HG02763 (cell line): ENCODE data around the gene GPT2.
"Not testable (repeated sequence)": the region's sequence is repeated elsewhere in the genome, so short reads cannot be mapped to it uniquely, and the experiment has no call there.

ENCODE experiments used
- ATAC-seq: cut with Tn5 transposase; IDR thresholded peaks from one replicate; pipeline ENCODE4 v1.9.1; 2021; ENCODE audit warnings: mild to moderate bottlenecking, moderate library complexity; ENCODE audit not compliant: unreplicated experiment

The GPT2 gene

DNA sequence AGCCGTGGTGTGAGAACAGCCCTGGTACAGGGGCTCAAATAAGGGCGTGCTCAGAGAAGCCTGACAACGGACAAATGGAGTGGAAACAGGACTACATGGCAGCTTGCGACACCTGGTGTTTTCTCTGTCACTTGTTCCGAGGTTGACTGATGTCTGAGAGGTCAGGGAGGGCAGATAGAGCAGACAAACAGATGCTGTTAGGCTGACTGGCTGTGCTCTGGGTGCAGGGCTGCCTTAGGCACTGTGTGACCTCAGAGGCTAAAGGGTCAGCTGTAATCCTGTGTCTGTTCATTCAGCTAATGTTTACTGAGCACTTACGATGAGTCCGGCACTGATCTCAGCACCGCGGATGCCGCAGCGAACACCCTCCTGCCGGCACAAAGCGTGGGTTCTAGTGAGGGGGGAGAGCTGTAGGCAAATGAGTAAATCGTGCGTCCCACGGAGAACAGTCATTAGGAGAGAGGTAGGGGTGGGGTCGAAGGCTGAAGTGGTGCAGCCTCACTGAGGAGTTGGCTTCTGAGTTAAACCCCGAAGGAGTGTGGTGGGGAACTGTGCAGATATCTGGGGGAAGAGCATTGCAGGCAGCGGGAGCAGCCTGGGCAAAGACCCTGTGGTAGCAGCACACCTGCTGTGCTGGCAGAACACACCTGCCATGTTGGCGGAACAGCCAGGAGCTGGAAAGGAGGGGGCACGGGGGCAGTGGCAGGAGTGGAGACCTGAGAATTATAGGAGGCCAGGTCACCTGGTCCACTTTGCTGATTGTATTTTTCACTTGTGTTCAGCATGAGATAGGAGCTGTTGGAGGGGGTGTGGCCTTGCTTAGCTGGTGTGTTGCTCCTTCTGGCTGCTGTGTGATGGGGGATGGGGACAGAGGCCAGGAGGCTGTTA is 35.0 kb downstream of the GPT2 start:
- peak; percentile 86 for ATAC-seq

- ATAC-seq, result no peak
These were observed 36.4 kb downstream of the GPT2 start for GRCh38 chr16:46920402-46921068.

DNA sequence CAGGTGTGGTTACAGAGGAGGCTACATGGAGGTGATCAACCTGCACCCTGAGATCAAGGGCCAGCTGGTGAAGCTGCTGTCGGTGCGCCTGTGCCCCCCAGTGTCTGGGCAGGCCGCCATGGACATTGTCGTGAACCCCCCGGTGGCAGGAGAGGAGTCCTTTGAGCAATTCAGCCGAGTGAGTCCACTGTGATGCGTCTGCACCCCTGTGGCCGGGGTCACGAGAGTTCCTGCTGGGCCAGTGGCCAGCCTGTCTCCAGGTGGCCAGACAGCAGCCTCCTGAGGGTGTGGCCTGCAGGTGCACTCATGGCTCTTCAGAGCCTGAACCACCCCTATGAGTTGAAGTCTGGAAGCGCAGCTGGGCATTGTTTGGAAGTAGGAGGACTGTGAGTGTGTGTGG is 38.1 kb downstream of the GPT2 start:
- ATAC-seq, result no peak

DNA sequence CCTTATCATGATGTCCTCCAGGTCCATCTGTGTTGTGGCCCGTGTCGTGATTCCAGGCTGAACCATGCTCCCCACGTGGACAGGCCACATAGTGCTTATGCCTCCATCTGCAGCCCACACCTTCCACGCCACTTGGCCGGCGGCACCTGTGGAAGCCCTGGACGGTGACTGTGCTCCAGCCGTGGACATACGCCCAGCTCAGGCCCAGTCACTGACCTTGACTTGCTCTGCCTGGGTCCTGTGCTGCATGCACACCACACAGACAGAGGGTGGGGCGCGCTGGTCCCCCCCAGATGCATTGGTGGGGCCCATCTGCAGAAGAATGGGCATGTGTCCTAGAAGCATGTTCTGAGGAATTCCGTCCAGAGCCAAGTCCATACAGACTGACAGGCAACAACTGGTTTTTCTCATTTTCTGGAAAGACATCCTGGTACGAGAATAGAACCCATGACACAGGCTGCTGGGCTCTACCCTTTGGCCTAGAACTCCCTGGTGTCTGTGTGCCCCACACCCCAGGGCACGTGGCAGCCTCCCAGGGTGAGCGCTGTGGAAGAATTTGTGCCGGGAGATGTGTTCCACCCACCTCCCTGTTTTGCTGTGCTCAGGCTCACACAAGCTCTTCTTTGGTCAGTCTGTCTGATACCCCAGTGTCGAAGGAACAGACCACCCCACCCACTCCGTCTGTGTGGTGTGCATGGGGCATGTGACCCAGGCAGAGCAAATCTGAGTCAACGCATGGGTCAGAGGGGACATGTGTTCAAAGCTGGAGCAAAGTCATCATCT is 39.5 kb downstream of the GPT2 start:
- ATAC-seq, result no peak

GRCh38 chr16:46924402-46924801 is 40.2 kb downstream of the GPT2 start:
- no peak for ATAC-seq

- ATAC-seq, result no peak
These were observed 42.5 kb downstream of the GPT2 start for GRCh38 chr16:46926470-46927225.

GRCh38 chr16:46927273-46927672 is 43.1 kb downstream of the GPT2 start:
- no peak for ATAC-seq

GRCh38 chr16:46928811-46929210 is 44.6 kb downstream of the GPT2 start:
- no peak for ATAC-seq

DNA sequence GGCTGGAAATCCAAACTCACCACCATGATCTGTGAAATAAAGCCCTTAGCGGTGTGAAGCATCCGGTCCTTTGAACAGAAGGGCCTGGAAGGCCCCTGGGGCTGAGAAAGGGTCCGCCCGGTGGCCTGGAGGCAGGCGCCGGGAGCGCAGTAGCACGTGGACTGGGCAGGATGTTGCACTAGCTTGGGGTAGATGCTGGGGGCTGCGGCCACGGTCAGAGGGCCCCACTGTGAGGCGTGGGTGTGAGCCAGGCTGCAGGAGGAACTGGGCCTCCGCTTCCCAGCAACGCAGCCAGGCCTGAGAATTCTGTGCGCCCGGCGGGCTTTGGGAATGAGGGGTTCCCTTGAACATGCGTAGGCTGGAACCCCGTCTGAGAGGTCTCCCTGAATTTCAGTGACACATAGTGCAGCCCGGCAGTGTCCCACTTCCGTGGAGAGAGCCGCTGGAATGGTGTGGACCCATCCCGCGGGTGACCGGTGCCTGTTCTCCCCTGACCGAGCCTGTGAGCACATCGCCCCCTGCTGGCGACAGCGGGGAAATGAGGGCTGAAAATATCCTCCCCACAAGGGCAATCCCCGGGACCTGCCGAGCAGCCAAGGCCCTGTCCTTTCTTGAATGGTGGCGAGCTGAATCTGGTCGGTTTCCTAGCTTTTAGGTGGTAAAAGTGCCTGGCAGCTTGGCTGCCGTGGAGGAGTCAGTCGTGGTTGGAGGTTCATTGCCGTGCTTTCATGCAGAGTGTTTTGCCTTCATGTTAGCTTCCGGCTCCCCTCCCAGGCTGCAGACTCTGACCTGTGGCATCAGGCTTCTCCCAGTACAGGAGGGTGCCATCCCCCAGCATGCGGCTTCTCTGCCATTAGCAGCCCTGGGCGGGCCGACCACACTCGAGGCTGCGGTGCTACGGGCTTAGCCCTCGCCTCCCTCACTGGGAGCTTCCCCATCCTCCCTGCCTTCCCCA is 45.5 kb downstream of the GPT2 start:
- ATAC-seq, result peak; percentile 71

GRCh38 chr16:46930861-46931260 is 46.7 kb downstream of the GPT2 start:
- no peak for ATAC-seq

DNA sequence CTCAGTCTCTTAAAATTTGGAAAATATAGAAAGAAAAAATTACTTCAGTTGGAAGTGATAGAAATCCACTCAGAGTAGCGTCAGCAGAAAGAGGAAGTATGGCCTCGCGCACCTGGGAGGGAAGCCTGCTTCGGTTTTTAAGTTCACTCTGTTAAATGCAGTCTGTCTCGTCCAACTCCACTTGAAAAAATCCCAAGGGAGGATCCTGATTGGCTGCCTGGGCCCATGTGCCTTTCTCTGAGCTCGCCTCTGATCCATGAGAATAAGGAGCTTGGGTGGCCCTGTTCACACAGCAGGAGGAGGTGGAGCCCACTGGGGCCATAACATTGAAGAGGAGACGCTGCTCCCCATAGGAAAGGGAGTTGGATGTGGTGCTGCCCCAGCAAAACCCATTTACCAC is 48.6 kb downstream of the GPT2 start:
- ATAC-seq, result no peak

DNA sequence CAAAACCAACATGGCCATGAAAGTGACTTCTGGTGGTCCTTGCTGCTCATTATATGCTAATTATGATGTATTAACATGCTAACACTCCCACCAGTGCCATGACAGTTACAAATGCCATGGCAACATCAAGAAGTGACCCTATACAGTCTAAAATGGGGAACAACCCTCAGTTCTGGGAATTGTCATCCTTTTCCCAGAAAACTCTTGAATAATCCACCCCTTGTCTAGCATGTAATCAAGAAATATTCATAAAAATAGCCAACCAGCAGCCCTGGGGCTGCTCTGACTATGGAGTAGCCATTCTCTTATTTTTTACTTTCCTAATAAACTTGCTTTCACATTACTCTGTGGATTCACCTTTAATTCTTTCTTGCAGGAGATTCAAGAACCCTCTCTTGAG is 53.4 kb downstream of the GPT2 start:
- no peak for ATAC-seq

- ATAC-seq, result not testable (repeated sequence)
These were observed 60.6 kb downstream of the GPT2 start for GRCh38 chr16:46944713-46945112.

DNA sequence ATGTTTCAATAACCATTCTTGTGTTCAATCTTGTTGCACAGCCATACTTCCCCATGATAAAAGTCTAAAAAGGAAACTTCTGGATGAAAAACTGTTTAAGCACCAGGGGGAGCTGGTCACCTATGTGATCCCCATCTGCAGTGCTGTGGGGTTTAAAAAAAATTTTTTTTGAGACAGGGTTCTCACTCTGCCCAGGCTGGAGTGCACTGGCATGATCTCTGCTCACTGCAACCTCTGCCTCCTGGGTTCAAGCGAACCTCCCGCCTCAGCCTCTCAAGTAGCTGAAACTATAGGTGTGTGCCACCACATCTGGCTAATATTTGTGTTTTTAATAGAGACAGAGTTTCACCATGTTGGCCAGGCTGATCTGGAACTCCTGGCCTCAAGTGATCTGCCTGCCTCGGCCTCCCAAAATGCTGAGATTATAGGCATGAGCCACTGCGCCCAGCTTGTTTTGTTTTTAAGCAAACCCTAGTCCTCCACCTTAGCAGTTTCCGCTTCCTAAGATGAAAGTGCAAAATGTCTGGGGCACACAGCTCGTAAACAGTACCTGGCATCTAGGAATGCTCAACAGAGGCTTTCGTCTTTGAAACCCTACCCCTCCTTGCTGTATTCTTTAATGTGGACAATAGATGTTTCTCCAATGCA is 63.9 kb downstream of the GPT2 start:
- ATAC-seq, result no peak

GRCh38 chr16:46948548-46949166 is 64.5 kb downstream of the GPT2 start:
- ATAC-seq, result no peak

DNA sequence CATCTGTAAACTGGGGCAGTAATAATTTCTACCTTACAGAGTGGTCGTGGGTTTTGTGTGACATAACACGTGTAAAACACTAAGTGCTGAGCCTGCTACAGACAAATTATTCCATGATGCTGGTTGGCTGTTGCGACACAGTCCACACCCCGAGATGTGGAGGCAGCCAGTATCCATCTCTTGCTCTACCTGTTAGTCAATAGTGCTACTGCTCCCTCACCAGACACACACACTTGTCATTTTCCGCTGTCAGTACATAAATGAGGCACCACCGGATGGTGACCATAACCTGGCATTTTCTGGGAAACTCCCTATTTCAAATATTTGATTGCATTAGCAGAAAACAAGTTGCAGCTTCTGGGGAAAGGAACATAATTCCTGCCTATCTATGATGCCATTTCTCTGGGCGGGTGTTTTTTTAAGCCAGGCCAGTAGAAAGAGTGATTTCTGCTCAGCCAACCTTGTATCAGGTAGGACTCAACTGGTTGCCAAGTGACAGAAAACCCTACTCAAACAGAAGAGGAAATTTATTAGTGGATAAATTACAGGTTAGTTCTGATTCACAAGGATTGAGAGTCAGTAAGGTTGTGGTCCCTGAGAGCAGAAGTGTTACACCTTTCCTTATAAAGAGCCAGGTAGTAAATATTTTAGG is 65.2 kb downstream of the GPT2 start:
- no peak for ATAC-seq

DNA sequence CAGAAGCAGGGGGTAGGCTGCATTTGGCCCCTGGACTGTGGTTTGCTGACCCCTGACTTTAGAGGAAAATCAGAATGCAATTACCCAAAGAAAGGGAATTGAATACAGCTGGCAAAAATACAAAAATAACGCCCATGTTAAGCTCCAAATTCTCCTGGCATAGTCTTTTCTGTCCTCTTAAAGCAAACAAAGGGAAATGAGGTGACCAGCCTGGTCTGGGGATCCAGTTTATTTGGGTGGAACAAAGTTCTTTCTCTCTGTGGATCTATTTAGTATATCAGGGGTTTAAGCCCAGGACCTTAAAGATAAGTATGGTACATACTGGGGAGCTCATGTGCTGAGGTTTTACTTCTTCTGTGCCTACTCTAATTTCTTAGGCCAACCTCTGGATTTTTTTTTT is 65.8 kb downstream of the GPT2 start:
- ATAC-seq, result no peak

DNA sequence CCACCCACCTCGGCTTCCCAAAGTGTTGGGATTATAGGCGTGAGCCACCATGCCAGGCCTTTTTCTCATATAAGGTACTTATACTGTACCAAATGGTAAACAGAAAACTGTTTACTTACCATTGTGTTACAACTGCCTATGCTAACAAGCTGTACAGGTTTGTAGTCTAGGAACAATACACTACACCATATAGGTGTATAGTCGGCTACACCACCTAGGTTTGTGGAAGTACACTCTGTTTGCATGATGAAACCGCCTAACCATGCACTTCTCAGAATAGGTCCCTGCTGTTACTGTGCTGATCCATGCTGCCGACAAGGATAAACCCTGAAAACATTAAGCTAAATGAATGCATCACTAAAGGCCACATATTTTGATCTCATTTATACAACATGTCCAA is 70.4 kb downstream of the GPT2 start:
- ATAC-seq, result no peak
